CD4-positive, alpha-beta T cell (primary cell): ENCODE data around the gene FAM180A. TPM values are rescaled to one million over a fixed set of nuclear protein-coding genes. Genes with fewer than 3 reads are reported as not detected.

ENCODE experiments used
- ATAC-seq: fragments of 200-7000 bp; cut with Tn5 transposase; one replicate; pipeline ENCODE4 v1.10.0; 2022; ENCODE audit warnings: mild to moderate bottlenecking; ENCODE audit not compliant: poor library complexity
- CTCF ChIA-PET: fragments of 350-600 bp; sonication (Branson Sonifier 250); formaldehyde crosslinking; loops from one replicate; lab custom pipeline; 2021; ENCODE audit warnings: antibody characterized with exemption, inconsistent platforms; lab: Charles Lee
- POLR2A ChIA-PET: fragments of 350-600 bp; sonication (Branson Sonifier 250); formaldehyde crosslinking; loops from one replicate; lab custom pipeline; 2021; ENCODE audit warnings: antibody characterized with exemption, inconsistent platforms; lab: Charles Lee
- DNase-seq, 14 experiments: peaks; one replicate each; pipeline ENCODE4 v3.0.0-alpha.2; 2013 to 2020; ENCODE audit warnings: mixed read lengths in 2 of 14
- H3K27ac ChIP-seq, 2 donors: one replicate each; pipeline versions ENCODE4 v1.5.1 to v1.7.0; 2013; ENCODE audit warnings: low read length in 2 of 2, low read depth in 1 of 2, mild to moderate bottlenecking in 1 of 2
- H3K27me3 ChIP-seq, 2 experiments: 1 replicate in 1 of 2; 2 replicates in 1 of 2; pipeline versions ENCODE4 v1.6.1 to v1.7.0; 2013; ENCODE audit warnings: low read length in 2 of 2, control low read depth in 1 of 2, mild to moderate bottlenecking in 1 of 2, moderate library complexity in 1 of 2; ENCODE audit not compliant: insufficient read depth in 2 of 2, control insufficient read depth in 1 of 2
- H3K36me3 ChIP-seq: one replicate; pipeline ENCODE4 v1.6.1; 2013; ENCODE audit warnings: low read length, control low read depth; ENCODE audit not compliant: insufficient read depth
- H3K4me1 ChIP-seq: one replicate; pipeline ENCODE4 v1.6.1; 2013; ENCODE audit warnings: low read length, control low read depth; ENCODE audit not compliant: insufficient read depth
- H3K4me3 ChIP-seq: one replicate; pipeline ENCODE4 v1.5.1; 2013; ENCODE audit warnings: mild to moderate bottlenecking, low read length, moderate library complexity
- H3K9me3 ChIP-seq, 2 experiments: 1 replicate in 1 of 2; 2 replicates in 1 of 2; pipeline versions ENCODE4 v1.6.1 to v1.7.0; 2013; ENCODE audit warnings: low read length in 2 of 2, mild to moderate bottlenecking in 2 of 2, control low read depth in 1 of 2, moderate library complexity in 1 of 2; ENCODE audit not compliant: control insufficient read depth in 1 of 2, insufficient read depth in 1 of 2
- H3K27ac Mint-ChIP-seq: one replicate; pipeline ENCODE4 v1.8.0; 2020; ENCODE audit warnings: mixed read lengths
- H3K27me3 Mint-ChIP-seq: one replicate; pipeline ENCODE4 v1.8.0; 2021; ENCODE audit warnings: mixed read lengths
- H3K36me3 Mint-ChIP-seq: one replicate; pipeline ENCODE4 v1.8.0; 2021; ENCODE audit warnings: low read depth, mixed read lengths
- H3K4me1 Mint-ChIP-seq: one replicate; pipeline ENCODE4 v1.8.0; 2021; ENCODE audit warnings: low read depth, mixed read lengths
- H3K4me3 Mint-ChIP-seq: one replicate; pipeline ENCODE4 v1.8.0; 2020; ENCODE audit warnings: mild to moderate bottlenecking, mixed read lengths
- H3K9me3 Mint-ChIP-seq: one replicate; pipeline ENCODE4 v1.8.0; 2020; ENCODE audit warnings: mixed read lengths
- CTCF ChIP-seq: fragments of 200-600 bp; IDR thresholded peaks from one replicate; pipeline ENCODE4 v1.8.0; 2022; ENCODE audit warnings: antibody characterized with exemption, mild to moderate bottlenecking
- intact Hi-C, 2 experiments: fragments of 100-400 bp; cut with DNase I in 1 of 2; cut with micrococcal nuclease in 1 of 2; formaldehyde crosslinking; loops; one replicate each; pipeline versions ENCODE4 v1.15.1 to v1.9.0; 2023 to 2025; cut with DNase I, micrococcal nuclease
- total RNA-seq, 174 experiments: library from RNA in 2 of 174; stranded (reverse) in 2 of 174; gene quantifications; one replicate each; pipeline ENCODE4 v1.2.3 and lab custom pipeline; 2021 to 2026

Gene FAM180A
- total RNA-seq, 2 experiments from 2014 or later, result not detected

GRCh38 chr7:135784013-135784412 lies 35.4 kb upstream of the FAM180A start:
- H3K36me3 ChIP-seq, result no peaks in the 10 kb centered on the region
- Mint-ChIP-seq H3K4me1 (no peaks in the 10 kb centered on the region), H3K27me3 (peaks cover 21% of the 10 kb centered on the region), H3K36me3 (no peaks in the 10 kb centered on the region), H3K4me3 (no peak overlapping the region), H3K27ac (no peak overlapping the region), H3K9me3 (no peaks in the 10 kb centered on the region)
- ChIA-PET CTCF (no interaction called here), POLR2A (no interaction called here)
- H3K27me3 ChIP-seq, result no peaks in the 10 kb centered on the region
- no peak overlapping the region for H3K4me3 ChIP-seq
- H3K27ac ChIP-seq, result no peak overlapping the region
- intact Hi-C loops, result no loop called here
- ATAC-seq (no peak), DNase-seq (no peak)
- H3K9me3 ChIP-seq, result no peaks in the 10 kb centered on the region
- TF ChIP-seq CTCF, result no peak
- H3K4me1 ChIP-seq, result no peaks in the 10 kb centered on the region

GRCh38 chr7:135782801-135783200 lies 34.2 kb upstream of the FAM180A start:
- Histone ChIP-seq H3K9me3 (no peaks in the 10 kb centered on the region), H3K36me3 (no peaks in the 10 kb centered on the region), H3K27me3 (no peaks in the 10 kb centered on the region), H3K4me3 (no peak overlapping the region), H3K27ac (no peak overlapping the region), H3K4me1 (no peaks in the 10 kb centered on the region)
- no peak for TF ChIP-seq CTCF
- no peaks in the 10 kb centered on the region for H3K4me1 Mint-ChIP-seq
- intact Hi-C loops, result no loop called here
- ATAC-seq, result no peak
- no peak for DNase-seq
- no peak overlapping the region for H3K27ac Mint-ChIP-seq
- POLR2A ChIA-PET, result no interaction called here
- H3K36me3 Mint-ChIP-seq, result no peaks in the 10 kb centered on the region
- H3K27me3 Mint-ChIP-seq, result peaks cover 26% of the 10 kb centered on the region
- CTCF ChIA-PET, result no interaction called here
- no peaks in the 10 kb centered on the region for H3K9me3 Mint-ChIP-seq
- no peak overlapping the region for H3K4me3 Mint-ChIP-seq

GRCh38 chr7:135782377-135782776 lies 33.8 kb upstream of the FAM180A start:
- Mint-ChIP-seq H3K27ac (no peak overlapping the region), H3K36me3 (no peaks in the 10 kb centered on the region), H3K4me1 (no peaks in the 10 kb centered on the region), H3K4me3 (no peak overlapping the region), H3K27me3 (peaks cover 30% of the 10 kb centered on the region), H3K9me3 (no peaks in the 10 kb centered on the region)
- intact Hi-C loops, result no loop called here
- no peaks in the 10 kb centered on the region for H3K36me3 ChIP-seq
- no peaks in the 10 kb centered on the region for H3K4me1 ChIP-seq
- no peak overlapping the region for H3K4me3 ChIP-seq
- TF ChIP-seq CTCF, result no peak
- CTCF ChIA-PET, result no interaction called here
- DNase-seq (no peak), ATAC-seq (no peak)
- POLR2A ChIA-PET, result no interaction called here
- H3K9me3 ChIP-seq, result no peaks in the 10 kb centered on the region
- no peak overlapping the region for H3K27ac ChIP-seq
- no peaks in the 10 kb centered on the region for H3K27me3 ChIP-seq
